NT2/D1 (cell line): ENCODE results near the gene TTLL11.

Experiments used
- SUZ12 ChIP-seq: IDR thresholded peaks from 2 replicates; pipeline ENCODE4 v1.6.1; 2011; ENCODE audit not compliant: insufficient read length, insufficient read depth; ENCODE audit errors: extremely low read depth
- YY1 ChIP-seq: IDR thresholded peaks from 2 replicates; pipeline ENCODE4 v1.6.1; 2011; ENCODE audit not compliant: insufficient read length, insufficient read depth
- ZNF274 ChIP-seq: IDR thresholded peaks from 2 replicates; pipeline ENCODE4 v1.6.1; 2011; ENCODE audit warnings: mild to moderate bottlenecking, low read depth, low read length

- no peak for TF ChIP-seq ZNF274
- no peak for TF ChIP-seq SUZ12
- no peak for TF ChIP-seq YY1
Observed at GRCh38 chr9:121790841-121791240, 302.3 kb downstream of the TTLL11 start.
